HG03159 (cell line): ENCODE measurements around the gene RETREG1.
"Not testable (repeated sequence)": the region's sequence is repeated elsewhere in the genome, so short reads cannot be mapped to it uniquely, and the experiment has no call there.

Source experiments
- ATAC-seq: cut with Tn5 transposase; IDR thresholded peaks from one replicate; pipeline ENCODE4 v1.9.1; 2021; ENCODE audit warnings: mild to moderate bottlenecking, moderate library complexity; ENCODE audit not compliant: unreplicated experiment

RETREG1 gene

DNA sequence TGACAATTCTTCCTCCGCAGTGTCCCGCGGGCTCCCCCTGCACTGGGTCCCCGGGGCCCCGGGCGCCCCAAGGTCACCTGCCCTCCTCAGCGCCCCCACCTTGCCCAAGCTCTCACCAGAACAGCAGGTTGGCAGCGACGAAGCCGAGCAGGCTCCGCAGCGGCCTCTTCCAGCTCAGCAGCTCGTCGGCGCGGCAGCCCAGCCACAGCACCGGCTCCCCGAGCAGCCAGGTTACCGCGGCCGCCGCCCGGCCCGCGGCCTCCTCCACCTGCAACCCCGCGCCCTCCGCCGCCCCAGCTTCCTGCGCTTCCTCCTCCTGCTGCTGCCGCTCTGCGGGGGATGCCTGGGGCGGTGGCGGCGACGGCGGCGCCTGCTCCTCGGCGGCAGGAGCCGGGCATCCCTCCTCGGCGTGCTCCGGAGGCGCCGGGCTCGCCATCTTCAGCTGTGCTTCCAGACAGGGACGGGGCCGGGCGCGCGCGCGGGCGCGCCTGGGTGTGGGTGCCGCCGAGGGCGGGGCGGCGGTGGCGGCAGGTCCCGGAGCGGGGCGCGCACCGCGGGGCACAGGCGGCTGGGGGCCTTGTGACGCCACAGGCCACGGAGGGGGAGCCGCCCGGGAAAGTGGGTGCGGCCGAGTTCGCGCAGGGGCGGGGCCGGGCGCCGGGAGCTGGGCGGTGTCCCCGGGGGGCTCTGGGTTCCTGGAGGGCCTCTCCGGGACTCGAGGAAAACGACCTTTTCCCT lies at the start of gene RETREG1:
RETREG1 (minus strand) TSS at position 462 of the 738 bp plus-strand sequence; CDS start at position 436, 26 bp downstream.
- peak; percentile 66 for ATAC-seq

GRCh38 chr5:16666130-16666882 lies 49.5 kb upstream of the RETREG1 start:
- no peak for ATAC-seq

GRCh38 chr5:16665601-16666000 lies 48.8 kb upstream of the RETREG1 start:
- no peak for ATAC-seq

- no peak for ATAC-seq
Observed at GRCh38 chr5:16664368-16664767, 47.6 kb upstream of the RETREG1 start.

DNA sequence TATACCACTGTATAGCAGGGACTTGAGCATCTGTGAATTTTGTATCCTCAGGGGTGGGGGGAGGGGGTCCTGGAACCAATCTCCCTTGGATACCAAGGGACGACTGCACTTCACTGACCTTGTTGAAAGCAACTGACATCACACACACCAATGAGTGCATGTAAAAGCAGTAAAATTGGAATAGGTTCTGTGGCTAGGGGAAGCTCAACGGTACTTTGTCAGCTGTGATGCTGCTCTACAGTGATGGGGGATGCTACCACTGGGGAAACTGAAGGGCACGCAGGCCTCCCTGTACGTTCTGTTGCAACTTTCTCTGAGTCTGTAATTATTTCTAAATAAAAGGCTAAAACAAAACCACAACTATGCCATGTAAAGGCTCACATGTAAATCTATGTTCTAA lies 47.0 kb upstream of the RETREG1 start:
- no peak for ATAC-seq

- no peak for ATAC-seq
Observed at GRCh38 chr5:16661713-16662112, 44.9 kb upstream of the RETREG1 start.

- ATAC-seq, result no peak
Observed at GRCh38 chr5:16660982-16661381, 44.2 kb upstream of the RETREG1 start.

- no peak for ATAC-seq
Observed at GRCh38 chr5:16659536-16659935, 42.7 kb upstream of the RETREG1 start.

GRCh38 chr5:16656561-16657191 lies 39.9 kb upstream of the RETREG1 start:
- ATAC-seq, result no peak

DNA sequence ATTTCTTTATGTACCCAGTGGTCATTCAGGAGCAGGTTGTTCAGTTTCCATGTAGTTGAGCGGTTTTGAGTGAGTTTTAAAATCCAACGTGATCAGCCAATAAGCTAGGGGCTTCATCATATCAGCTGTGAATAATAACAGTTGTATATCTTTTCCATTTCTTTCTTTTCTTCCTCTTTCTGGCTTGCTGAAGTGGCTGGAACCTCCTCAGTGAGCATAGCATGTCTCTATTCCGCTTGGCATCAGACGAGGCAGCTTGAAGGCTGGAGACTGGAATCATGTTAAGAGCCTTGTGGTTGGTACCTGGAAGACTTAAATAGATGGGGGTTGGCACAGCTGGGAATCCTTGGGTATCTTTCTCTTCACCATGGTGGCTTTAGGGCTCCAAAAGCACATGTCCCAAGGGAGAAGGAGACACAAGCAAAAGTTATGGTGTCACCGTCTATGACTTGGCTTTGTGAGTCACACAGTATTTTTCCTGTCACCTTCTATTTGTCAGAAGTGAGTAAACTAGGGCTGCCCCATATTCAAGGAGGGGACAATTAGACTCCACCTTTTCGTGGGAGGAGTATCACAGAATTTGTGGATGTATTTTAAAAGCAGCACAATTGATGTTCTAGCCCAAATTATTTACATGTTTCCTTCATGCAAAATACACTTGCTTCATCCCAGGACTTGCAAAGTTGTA lies 38.0 kb upstream of the RETREG1 start:
- ATAC-seq, result no peak

- ATAC-seq, result not testable (repeated sequence)
Observed at GRCh38 chr5:16648739-16649138, 31.9 kb upstream of the RETREG1 start.

DNA sequence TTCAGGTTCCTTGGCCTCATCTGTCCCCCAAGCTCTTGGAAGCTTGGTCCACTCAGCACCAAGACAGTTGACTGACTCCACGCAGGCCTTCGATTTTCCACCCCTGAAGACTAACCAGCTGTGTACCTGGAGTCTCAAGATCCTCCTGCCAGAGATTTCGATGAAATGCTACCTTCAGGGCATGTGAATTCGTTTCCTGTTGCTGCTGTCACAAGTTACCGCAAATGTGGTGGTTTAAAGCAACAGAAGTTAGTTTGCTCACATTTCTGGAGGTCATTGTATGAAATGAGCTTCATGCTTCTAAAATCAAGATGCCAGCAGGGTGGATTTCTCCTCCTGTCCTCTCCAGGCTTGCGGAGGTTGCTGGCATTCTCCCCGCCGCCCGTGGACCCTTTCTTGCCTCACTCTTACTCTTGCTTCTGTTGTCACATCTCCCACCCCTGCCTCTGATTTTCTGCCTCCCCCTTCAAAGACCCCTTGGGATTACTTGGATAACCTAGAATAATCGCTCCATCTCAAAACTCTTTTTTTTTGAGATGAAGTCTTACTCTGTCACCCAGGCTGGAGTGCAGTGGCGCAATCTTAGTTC lies 27.6 kb upstream of the RETREG1 start:
- no peak for ATAC-seq

- no peak for ATAC-seq
Observed at GRCh38 chr5:16642867-16643266, 26.1 kb upstream of the RETREG1 start.

DNA sequence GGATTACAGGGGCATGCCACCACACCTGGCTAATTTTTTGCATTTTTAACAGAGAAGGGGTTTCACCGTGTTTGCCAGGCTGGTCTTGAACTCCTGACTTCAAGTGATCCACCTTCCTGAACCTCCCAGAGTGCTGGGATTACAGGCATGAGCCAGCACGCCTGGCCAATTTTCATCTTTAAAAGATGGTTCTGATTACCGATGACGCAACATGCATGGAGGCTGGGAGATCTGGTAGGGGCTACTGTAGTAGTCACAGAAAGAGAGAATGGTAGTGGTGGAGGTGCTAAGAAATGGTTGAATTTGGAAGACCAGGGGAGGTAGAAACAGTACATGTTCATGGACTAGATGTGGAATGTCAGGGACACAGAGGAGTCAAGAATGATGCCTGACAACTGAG lies 22.4 kb upstream of the RETREG1 start:
- ATAC-seq, result no peak

DNA sequence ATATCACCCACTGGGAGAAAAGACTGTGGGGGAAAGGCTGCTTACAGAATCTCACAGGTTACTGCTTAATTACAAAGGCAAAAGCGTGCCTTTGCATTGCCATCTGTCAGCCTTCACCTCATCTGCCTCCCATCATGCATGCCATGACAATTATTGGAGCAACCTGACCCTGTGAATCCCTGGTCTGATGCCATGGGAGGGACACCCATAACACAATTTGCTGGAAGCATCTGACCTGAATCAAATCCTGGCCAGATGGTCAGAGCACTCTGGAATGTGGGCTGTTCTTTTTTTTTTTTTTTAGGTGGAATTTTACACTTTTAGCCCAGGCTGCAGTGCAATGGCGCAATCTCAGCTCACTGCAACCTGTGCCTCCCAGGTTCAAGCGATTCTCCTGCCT lies 11.6 kb upstream of the RETREG1 start:
- no peak for ATAC-seq

DNA sequence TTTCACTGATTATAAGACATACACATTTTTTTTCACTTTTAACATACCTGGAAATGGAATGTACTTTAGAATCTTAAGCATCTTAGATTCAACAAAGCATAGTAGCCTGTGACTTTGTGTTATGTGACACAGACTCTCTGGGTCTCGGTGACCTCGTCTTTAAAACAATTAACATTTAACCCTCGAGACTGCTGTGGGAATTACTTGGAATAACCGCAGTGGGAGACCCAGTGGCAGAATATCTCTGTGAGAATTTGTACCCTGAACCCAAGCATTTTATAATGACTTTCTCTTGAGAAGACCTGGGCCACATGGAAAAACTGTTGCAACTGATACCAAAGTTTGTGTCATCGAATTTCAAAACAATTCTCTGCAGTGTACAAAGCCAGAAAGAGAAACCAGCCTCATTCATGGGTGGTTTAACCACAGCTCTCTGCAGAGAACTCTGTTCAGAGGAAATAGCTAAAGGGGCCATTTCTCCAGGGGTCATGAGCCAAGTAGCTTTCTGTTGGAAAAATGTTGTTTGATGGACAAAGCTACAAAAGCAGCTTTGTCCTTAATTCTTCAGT lies 10.0 kb upstream of the RETREG1 start:
- ATAC-seq, result peak; percentile 55

GRCh38 chr5:16625096-16625495 lies 8.3 kb upstream of the RETREG1 start:
- ATAC-seq, result no peak

DNA sequence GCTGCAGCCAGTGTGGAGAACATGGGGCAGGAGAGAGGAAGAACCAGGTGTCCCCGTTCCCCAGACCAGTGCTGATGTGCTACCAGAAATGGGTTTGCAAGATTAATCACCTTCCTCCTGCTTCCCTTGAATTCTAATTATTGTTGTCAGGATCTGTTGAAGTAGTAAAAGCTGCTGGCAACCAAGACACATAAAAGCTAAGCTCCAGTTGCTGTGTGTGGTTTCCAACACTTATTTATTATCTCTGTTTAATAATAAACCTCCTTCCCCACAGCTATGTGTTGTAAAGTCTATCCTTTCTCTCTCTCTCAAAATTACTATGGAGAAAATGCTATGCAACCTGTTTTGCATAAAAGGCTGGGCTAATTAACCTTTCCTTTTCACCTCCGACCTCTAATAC lies 2.3 kb upstream of the RETREG1 start:
- ATAC-seq, result no peak

GRCh38 chr5:16618138-16618897 lies 1.5 kb upstream of the RETREG1 start:
- no peak for ATAC-seq
